ENCODE measurements around the gene AUTS2.

AUTS2 gene

GRCh38 chr7:69723663-69724062 is 125.4 kb downstream of the AUTS2 start:
- TF ChIP-seq CTCF (IDR thresholded peaks at IDR 0.05; ENCODE audit: low read depth, low read length): no peak
- H3K4me3 ChIP-seq (ENCODE audit: low read depth, low read length): no peak overlapping the region

- H3K4me3 ChIP-seq (ENCODE audit: low read depth, low read length): no peak overlapping the region
- no peak for TF ChIP-seq CTCF (IDR thresholded peaks at IDR 0.05; ENCODE audit: low read depth, low read length)
Measured at GRCh38 chr7:69728304-69728703, 130.0 kb downstream of the AUTS2 start.

DNA sequence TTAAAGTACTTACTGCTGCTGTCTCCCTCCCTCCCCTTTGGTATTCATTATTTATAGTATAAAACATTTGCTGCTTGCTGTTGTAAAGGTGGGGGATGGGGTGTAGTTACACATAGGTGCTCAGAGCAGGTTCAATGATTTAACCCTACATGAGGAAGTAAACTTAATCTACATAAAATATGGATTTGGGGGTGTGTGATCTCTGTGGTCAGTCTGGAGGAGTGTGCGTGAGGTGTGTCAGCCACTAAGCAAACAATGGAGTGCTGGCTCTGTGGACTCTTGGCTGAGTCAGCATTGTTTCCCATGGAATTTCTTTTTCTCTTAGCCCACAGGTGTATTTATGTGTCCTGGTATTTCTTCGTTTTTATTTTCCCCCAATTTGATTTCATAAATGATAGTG is 133.9 kb downstream of the AUTS2 start:
- TF ChIP-seq CTCF (IDR thresholded peaks at IDR 0.05; ENCODE audit: low read depth, low read length): no peak
- no peak overlapping the region for H3K4me3 ChIP-seq (ENCODE audit: low read depth, low read length)

DNA sequence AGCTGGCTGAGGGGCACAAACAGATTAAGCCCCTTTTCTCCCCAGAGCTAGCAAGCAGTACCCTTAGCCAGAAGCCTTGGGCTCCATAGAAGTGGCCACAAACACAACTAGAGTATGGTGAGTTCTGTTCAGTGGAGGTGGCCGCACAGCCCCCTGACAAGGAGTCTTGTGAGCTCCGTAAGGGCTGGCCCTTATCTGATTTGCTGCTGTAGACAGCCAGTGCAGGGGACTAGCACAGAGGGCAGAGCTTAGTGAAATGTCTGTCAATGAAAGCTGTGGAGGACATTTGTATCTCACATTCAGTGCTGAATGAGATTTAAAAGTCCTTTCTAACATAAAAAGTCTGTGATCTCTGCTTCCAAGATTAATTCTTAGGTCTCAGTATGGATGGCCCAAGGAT is 137.3 kb downstream of the AUTS2 start:
- no peak overlapping the region for H3K4me3 ChIP-seq (ENCODE audit: low read depth, low read length)
- TF ChIP-seq CTCF (IDR thresholded peaks at IDR 0.05; ENCODE audit: low read depth, low read length): no peak

GRCh38 chr7:69736126-69736810 is 138.0 kb downstream of the AUTS2 start:
- no peak overlapping the region for H3K4me3 ChIP-seq (ENCODE audit: low read depth, low read length)
- TF ChIP-seq CTCF (IDR thresholded peaks at IDR 0.05; ENCODE audit: low read depth, low read length): no peak

GRCh38 chr7:69738396-69738951 is 140.2 kb downstream of the AUTS2 start:
- no peak for TF ChIP-seq CTCF (IDR thresholded peaks at IDR 0.05; ENCODE audit: low read depth, low read length)
- no peak overlapping the region for H3K4me3 ChIP-seq (ENCODE audit: low read depth, low read length)

- H3K4me3 ChIP-seq (ENCODE audit: low read depth, low read length): no peak overlapping the region
- no peak for TF ChIP-seq CTCF (IDR thresholded peaks at IDR 0.05; ENCODE audit: low read depth, low read length)
Measured at GRCh38 chr7:69739190-69739589, 140.9 kb downstream of the AUTS2 start.
